K562 (cell line): Measurements from ENCODE around the gene DAB1. TPM values are rescaled to one million over a fixed set of nuclear protein-coding genes. Genes with fewer than 3 reads are reported as not detected.

Experiments used
- ATAC-seq: fragments of 200-7000 bp; cut with Tn5 transposase; 3 replicates; pipeline ENCODE4 v1.9.1; 2020; ENCODE audit warnings: moderate library complexity
- BruUV-seq: library from RNA; stranded (reverse); fragments of 400-500 nt; replicated peaks from 2 replicates; lab custom pipeline; 2021; lab: Mats Ljungman, UMichigan
- CTCF ChIA-PET: fragments of 300-600 bp; formaldehyde crosslinking; extraction: SDS; loops from one replicate; lab custom pipeline; 2021; ENCODE audit warnings: low intra/inter-chr PET ratio; lab: Yijun Ruan, JAX
- POLR2A ChIA-PET: fragments of 300-600, 350-650 bp; sonication (Branson Sonifier 250); formaldehyde crosslinking; extraction: SDS; loops from one replicate; lab custom pipeline; 2021; ENCODE audit warnings: antibody characterized with exemption, inconsistent platforms; lab: Yijun Ruan, JAX
- DNase-seq, 4 experiments: peaks; one replicate each; pipeline versions ENCODE4 v3.0.0 to v3.0.0-alpha.2; 2011 to 2018; ENCODE audit warnings: low spot score in 3 of 4, mixed read lengths in 3 of 4; ENCODE audit errors: extremely low read depth in 1 of 4
- FAIRE-seq: peaks from 2 replicates; lab custom pipeline; 2011; peaks lifted over from hg19 to GRCh38; lab: Jason Lieb, UNC
- H2AFZ ChIP-seq: 2 replicates; pipeline ENCODE4 v1.6.0; 2011; ENCODE audit warnings: low read depth, low read length, control low read depth, inconsistent platforms
- H3K27ac ChIP-seq: fragments of 200-600 bp; 3 replicates; pipeline ENCODE4 v1.8.0; 2011; ENCODE audit warnings: low read depth, mild to moderate bottlenecking, control low read depth, inconsistent platforms, low read length, moderate library complexity, mixed read lengths; ENCODE audit errors: extremely low read depth
- H3K27me3 ChIP-seq, 2 experiments: fragments of 300-600 bp in 1 of 2; 2 replicates in 1 of 2; 3 replicates in 1 of 2; pipeline versions ENCODE4 v1.6.0 to v1.8.0; 2011; ENCODE audit warnings: inconsistent platforms in 2 of 2, low read length in 2 of 2, mild to moderate bottlenecking in 1 of 2, mixed read lengths in 1 of 2, moderate library complexity in 1 of 2; ENCODE audit not compliant: control insufficient read depth in 2 of 2, insufficient read depth in 2 of 2
- H3K36me3 ChIP-seq: fragments of 300-600 bp; 3 replicates; pipeline ENCODE4 v1.8.0; 2011; ENCODE audit warnings: mild to moderate bottlenecking, low read length, inconsistent platforms; ENCODE audit not compliant: control insufficient read depth, insufficient read depth
- H3K4me1 ChIP-seq, 2 experiments: fragments of 200-600 bp in 1 of 2; replicated peaks in 1 of 2; 2 replicates in 1 of 2; 3 replicates in 1 of 2; pipeline versions ENCODE4 v1.5.1 to v1.8.0; 2011; ENCODE audit warnings: inconsistent platforms in 2 of 2, low read length in 2 of 2, mild to moderate bottlenecking in 1 of 2, mixed read lengths in 1 of 2, moderate library complexity in 1 of 2; ENCODE audit not compliant: control insufficient read depth in 2 of 2, insufficient read depth in 2 of 2
- H3K4me2 ChIP-seq: 2 replicates; pipeline ENCODE4 v1.6.1; 2011; ENCODE audit warnings: low read length, control low read depth, inconsistent platforms, mixed read lengths; ENCODE audit not compliant: insufficient read depth
- H3K4me3 ChIP-seq: fragments of 200-600 bp; sonication (generic), shearing (Covaris generic); 2 replicates; pipeline ENCODE4 v1.5.1; 2016; ENCODE audit warnings: control low read depth, inconsistent platforms
- H3K79me2 ChIP-seq: fragments of 200-600 bp; 3 replicates; pipeline ENCODE4 v1.8.0; 2011; ENCODE audit warnings: low read length, inconsistent platforms; ENCODE audit not compliant: control insufficient read depth, insufficient read depth
- H3K9ac ChIP-seq, 2 experiments: 2 replicates each; pipeline versions ENCODE4 v1.6.0 to v1.6.1; 2011; ENCODE audit warnings: low read depth in 2 of 2, low read length in 2 of 2, control low read depth in 1 of 2, inconsistent platforms in 1 of 2, mild to moderate bottlenecking in 1 of 2, mixed read lengths in 1 of 2; ENCODE audit not compliant: insufficient read depth in 1 of 2
- H3K9me1 ChIP-seq: one replicate; pipeline ENCODE4 v1.6.0; 2011; ENCODE audit warnings: inconsistent platforms, mild to moderate bottlenecking, low read length, moderate library complexity; ENCODE audit not compliant: control insufficient read depth, insufficient read depth
- H3K9me3 ChIP-seq: replicated peaks from 2 replicates; pipeline ENCODE4 v1.5.1; 2011; ENCODE audit warnings: low read depth, low read length, inconsistent platforms; ENCODE audit not compliant: control insufficient read depth, insufficient read depth
- H4K20me1 ChIP-seq: replicated peaks from 2 replicates; pipeline ENCODE4 v1.6.1; 2011; ENCODE audit warnings: low read length, inconsistent platforms, mixed read lengths; ENCODE audit not compliant: control insufficient read depth, insufficient read depth
- EGR1 ChIP-seq: fragments of 450-650 bp; conservative IDR thresholded peaks from 2 replicates; pipeline ENCODE4 v1.6.1; 2017; ENCODE audit warnings: mild to moderate bottlenecking
- TOE1 ChIP-seq, 2 experiments: fragments of 450-650 bp in 1 of 2; sonication (generic) in 1 of 2; formaldehyde crosslinking in 1 of 2; IDR thresholded peaks; 2 replicates each; pipeline versions ENCODE4 v1.7.1 to v1.8.0; 2016 to 2022; ENCODE audit warnings: borderline replicate concordance in 2 of 2, mild to moderate bottlenecking in 2 of 2, antibody characterized with exemption in 1 of 2, inconsistent platforms in 1 of 2, low read depth in 1 of 2, missing genetic modification reagents in 1 of 2, moderate library complexity in 1 of 2
- ZNF224 ChIP-seq: sonication (generic); formaldehyde crosslinking; IDR thresholded peaks from 2 replicates; pipeline ENCODE4 v1.8.0; 2022; ENCODE audit warnings: mild to moderate bottlenecking, missing genetic modification reagents
- ZNF23 ChIP-seq: fragments of 250-450 bp; sonication (Bioruptor Pico); IDR thresholded peaks from 2 replicates; pipeline ENCODE4 v1.4.0; 2020; ENCODE audit warnings: mild to moderate bottlenecking
- ZNF561 ChIP-seq: fragments of 450-650 bp; formaldehyde crosslinking; conservative IDR thresholded peaks from 2 replicates; pipeline ENCODE4 v1.4.0; 2020; ENCODE audit warnings: mild to moderate bottlenecking, moderate library complexity
- WGBS: fragments of 100-300 bp; shearing (Covaris generic); methylation state at CpG from one replicate; pipeline ENCODE4 v1.1.6; 2016; ENCODE audit warnings: low coverage, mixed read lengths; ENCODE audit not compliant: insufficient coverage; ENCODE audit errors: missing lambda C conversion rate; 5-methylcytosine and 5-hydroxymethylcytosine counted together
- in situ Hi-C: fragments of 300-500 bp; cut with MboI; formaldehyde crosslinking; loops from 4 replicates; pipeline ENCODE4 v1.15.0; 2018; ENCODE audit warnings: inconsistent platforms, mixed read lengths
- intact Hi-C: fragments of 100-400 bp; cut with micrococcal nuclease; formaldehyde crosslinking; loops from 2 replicates; pipeline ENCODE4 v1.14.2; 2022
- polyA plus RNA-seq, 8 experiments: library from polyadenylated mRNA; depleted of rRNA in 4 of 8; stranded (reverse) in 5 of 8; unstranded in 3 of 8; fragments of >200 nt; fragmentation: Nextera tagmentation in 2 of 8; fragmentation: Illumina TruSeq in 1 of 8; extraction: Ambion mirVana in 2 of 8; extraction: Trizol in 1 of 8; gene quantifications; 2 replicates each; pipeline versions ENCODE4 v1.2.1 to v1.2.3, GENCODE V29; 2011 to 2014; ENCODE audit warnings: inconsistent platforms in 1 of 8, missing spikeins in 1 of 8
- total RNA-seq, 7 experiments: library from RNA; depleted of rRNA in 6 of 7; stranded (reverse); fragments of >200 nt in 6 of 7; fragmentation: Illumina TruSeq in 2 of 7; extraction: Trizol in 2 of 7; gene quantifications; 2 replicates each; pipeline versions ENCODE4 v1.2.1 to v1.2.3, GENCODE V29; 2011 to 2021; ENCODE audit warnings: low replicate concordance in 1 of 7

Gene DAB1
- total and polyA plus RNA-seq, 9 of the 15 experiments (the other 6 are each of a cell fraction or from before 2014, with no cell fraction given): not detected

DNA sequence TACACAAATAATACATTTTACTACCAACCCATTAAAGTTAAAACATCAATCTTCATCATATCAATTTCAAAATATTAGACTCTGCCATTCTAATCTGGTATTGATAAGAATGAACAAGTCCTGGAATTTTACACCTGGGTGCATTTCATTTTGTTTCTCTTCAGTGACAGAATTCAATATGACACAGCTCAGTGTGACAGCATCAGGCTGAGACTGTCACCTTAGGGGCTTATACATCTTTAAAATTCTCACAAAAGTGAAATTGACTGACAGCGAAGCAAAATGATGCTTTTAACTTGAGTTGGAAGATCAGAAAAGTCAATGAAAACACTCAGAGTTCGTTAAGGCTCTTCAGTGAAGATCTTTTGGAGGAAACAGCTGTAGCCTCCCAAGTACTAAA lies 213.0 kb downstream of the DAB1 start (continued):
- TF ChIP-seq TOE1 (IDR thresholded peaks at IDR 0.05; ENCODE audit: borderline replicate concordance) (no peak), TOE1 (CRISPR knock-in tag; IDR thresholded peaks at IDR 0.05; ENCODE audit: borderline replicate concordance, low read depth) (no peak), ZNF561 (CRISPR knock-in tag) (no peak)
- TF ChIP-seq, all 486 proteins: peak for 0

DNA sequence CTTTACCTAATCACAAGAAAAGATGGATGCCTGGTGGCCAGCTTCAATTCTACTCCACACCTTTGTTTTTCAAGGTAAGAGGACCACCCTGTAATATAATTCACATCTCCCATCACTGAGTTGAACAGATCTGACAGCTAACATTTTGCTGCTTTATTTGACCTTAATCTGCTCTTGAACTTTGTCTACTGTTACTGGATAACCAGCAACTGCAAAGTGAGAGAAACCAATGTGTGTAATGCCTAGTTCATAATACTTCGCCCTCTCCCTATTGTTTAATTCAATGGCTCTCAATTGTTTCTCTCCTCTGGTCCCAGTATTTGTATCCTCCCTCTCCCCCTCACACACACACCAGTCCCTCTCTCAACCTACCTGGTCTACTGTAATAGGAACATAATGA lies 214.4 kb downstream of the DAB1 start:
- POLR2A ChIA-PET: interaction anchor here (0.7 to 0.8 kb wide), 2 partner anchors 9 to 62 kb away, joined by 3 read pairs; no protein-coding TSS in a partner anchor
- no peak for FAIRE-seq

More for the DNA sequence above, 214.4 kb downstream of the DAB1 start:
- no peaks in the 10 kb centered on the region for H3K9me1 ChIP-seq
- no peaks in the 10 kb centered on the region; a peak in 3 of 5 replicates for H3K4me1 ChIP-seq
- H3K9ac ChIP-seq: no peak overlapping the region
- H3K4me2 ChIP-seq: no peak overlapping the region
- DNase-seq: no peak
- no peaks in the 10 kb centered on the region for H3K9me3 ChIP-seq
- H3K27me3 ChIP-seq: no peaks in the 10 kb centered on the region
- ATAC-seq: no peak
- WGBS: 42% methylated on average over 1 of the region's 1 CpG
- H3K79me2 ChIP-seq: no peaks in the 10 kb centered on the region
- no peak overlapping the region for H2AFZ ChIP-seq
- no peak overlapping the region for H3K4me3 ChIP-seq
- no peaks in the 10 kb centered on the region for H4K20me1 ChIP-seq
- in situ Hi-C loops: no loop called here
- CTCF ChIA-PET: no interaction called here
- no TSS peak for BruUV-seq
- H3K36me3 ChIP-seq: no peaks in the 10 kb centered on the region
- no peak overlapping the region for H3K27ac ChIP-seq
- TF ChIP-seq EGR1 (no peak), ZNF23 (CRISPR knock-in tag) (no peak), ZNF224 (CRISPR knock-in tag) (no peak)
- intact Hi-C loops: no loop called here
